G401 (cell line): ENCODE measurements around the gene HEBP1. TPM values are rescaled to one million over a fixed set of nuclear protein-coding genes. Genes with fewer than 3 reads are reported as not detected.

Experiments
- DNase-seq: peaks from one replicate; pipeline ENCODE4 v3.0.0-alpha.2; 2015; ENCODE audit warnings: low spot score
- in situ Hi-C: cut with HindIII; loops from 2 replicates; pipeline ENCODE4 v1.10.0; 2016; ENCODE audit warnings: low sequenced_read_pairs, mixed read lengths
- total RNA-seq: library from RNA; depleted of rRNA; stranded (reverse); fragments of >200 nt; shearing (Covaris generic); gene quantifications from 2 replicates; pipeline ENCODE4 v1.2.3, GENCODE V29; 2014; rRNA removed

Gene HEBP1
- total RNA-seq, 1 experiment from 2014 or later, result 44.1 TPM

DNA sequence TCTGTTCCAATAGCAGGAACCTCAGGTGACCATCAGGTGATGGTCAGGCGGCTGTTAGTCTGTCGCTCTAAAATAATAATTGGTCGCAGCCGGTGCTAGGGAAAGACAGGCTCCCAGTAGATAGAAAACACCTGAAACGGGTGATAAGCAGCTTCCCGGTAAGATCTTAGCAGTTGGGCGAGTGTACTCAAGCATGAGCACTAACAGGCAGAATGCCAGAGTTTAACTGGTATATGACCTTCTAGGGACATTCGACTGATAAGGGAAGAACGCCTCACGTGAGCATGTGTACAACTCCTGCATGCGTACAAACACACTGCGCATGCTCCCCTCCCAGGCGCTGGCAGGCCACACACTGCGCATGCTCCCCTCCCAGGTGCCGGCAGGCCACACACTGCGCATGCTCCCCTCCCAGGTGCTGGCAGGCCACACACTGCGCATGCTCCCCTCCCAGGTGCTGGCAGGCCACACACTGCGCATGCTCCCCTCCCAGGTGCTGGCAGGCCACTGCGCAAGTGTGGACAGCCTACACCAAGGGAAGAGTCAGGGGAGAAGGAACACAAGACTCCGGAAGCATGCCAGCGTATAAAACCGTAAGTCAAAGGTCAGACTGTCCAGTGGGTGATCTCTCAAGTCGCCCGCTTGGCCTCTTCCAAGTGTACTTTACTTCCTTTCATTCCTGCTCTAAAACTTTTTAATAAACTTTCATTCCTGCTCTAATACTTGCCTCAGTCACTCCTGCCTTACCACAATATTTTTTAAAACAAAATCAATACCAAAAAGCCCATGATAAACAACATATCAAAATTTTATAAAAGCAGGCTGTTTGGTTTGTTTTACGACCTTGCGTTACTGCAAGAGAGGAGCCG, 72.6 kb downstream of the HEBP1 start:
- no peak for DNase-seq
- in situ Hi-C loops, result no loop called here

DNA sequence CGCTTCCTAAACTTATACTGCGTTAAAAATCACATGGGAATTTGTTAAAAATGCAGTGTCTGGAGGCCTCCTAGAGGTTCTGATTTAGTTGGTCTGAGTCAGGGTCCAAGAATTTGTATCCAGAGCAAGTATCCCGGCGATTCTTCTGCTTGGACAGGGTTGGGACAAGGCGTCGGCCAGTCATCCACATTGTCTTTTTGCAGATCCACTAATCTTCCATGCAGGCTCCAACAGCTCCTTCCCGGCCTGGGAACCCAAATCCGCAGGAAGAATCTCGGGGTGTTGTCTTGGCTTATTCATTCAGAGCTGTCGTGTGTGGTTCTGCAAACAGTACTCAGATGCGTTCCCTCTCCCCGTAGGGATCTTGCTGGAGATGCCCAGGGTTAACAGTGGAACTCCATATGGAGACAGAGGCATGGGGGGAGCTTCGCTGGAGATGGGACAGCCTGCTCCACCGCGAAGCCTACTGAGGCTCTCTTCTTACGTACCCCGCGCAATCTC, 73.4 kb downstream of the HEBP1 start:
- in situ Hi-C loops, result no loop called here

DNA sequence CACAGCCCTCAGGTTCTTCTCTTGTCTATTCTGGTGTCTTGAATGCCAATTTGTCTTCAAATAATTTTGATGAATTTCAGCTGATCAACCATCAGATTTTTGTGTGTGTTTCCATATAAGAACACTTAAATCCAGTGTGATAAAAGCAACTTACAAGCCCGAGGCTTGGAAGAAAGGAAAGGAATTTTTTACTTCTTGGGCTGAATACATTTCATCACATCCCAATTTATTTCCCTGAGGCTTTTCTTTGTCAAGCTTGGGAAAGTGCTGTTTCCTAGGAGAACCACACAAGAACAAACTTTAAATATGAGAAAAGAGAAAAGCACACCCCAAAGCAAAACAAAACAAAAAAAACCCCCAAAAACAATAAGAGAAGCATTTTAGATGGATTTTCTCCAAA, 74.7 kb downstream of the HEBP1 start:
- DNase-seq, result no peak
- in situ Hi-C loops, result no loop called here

More for the DNA sequence above, 73.4 kb downstream of the HEBP1 start:
- no peak for DNase-seq

Other genes starting within 250 kb of the HEBP1 start
- gene APOLD1, start 214.6 kb downstream of the HEBP1 start, total RNA-seq, result 31.6 and 39.5 TPM in 2 replicates
- 117 and 172 TPM in 2 replicates for gene DDX47, start 186.9 kb downstream of the HEBP1 start, total RNA-seq
- 22.8 and 23.8 TPM in 2 replicates for gene GPRC5A, start 108.7 kb downstream of the HEBP1 start, total RNA-seq
- gene GPRC5D, start 48.1 kb downstream of the HEBP1 start, total RNA-seq, result not detected in 2 replicates
- gene FAM234B, start 44.1 kb upstream of the HEBP1 start, total RNA-seq, result 44.1 and 59.4 TPM in 2 replicates
- 197 and 253 TPM in 2 replicates for gene GSG1, start 103.4 kb upstream of the HEBP1 start, total RNA-seq
- gene EMP1, start 196.5 kb upstream of the HEBP1 start, total RNA-seq, result 607 and 806 TPM in 2 replicates